Astrocyte (in vitro differentiated cells and primary cell): ENCODE data around the gene FAM53A.

Experiments used
- EZH2 ChIP-seq: IDR thresholded peaks from 2 replicates; pipeline ENCODE4 v1.6.1; 2012; ENCODE audit warnings: mild to moderate bottlenecking, low read length, inconsistent platforms; ENCODE audit not compliant: insufficient read depth
- TF ChIP-seq, protein P1 (sequence below): IDR thresholded peaks from 2 replicates; pipeline ENCODE4 v1.5.1; 2011; ENCODE audit warnings: low read depth, mild to moderate bottlenecking, inconsistent platforms, low read length, moderate library complexity; ENCODE audit not compliant: insufficient read depth

DNA sequence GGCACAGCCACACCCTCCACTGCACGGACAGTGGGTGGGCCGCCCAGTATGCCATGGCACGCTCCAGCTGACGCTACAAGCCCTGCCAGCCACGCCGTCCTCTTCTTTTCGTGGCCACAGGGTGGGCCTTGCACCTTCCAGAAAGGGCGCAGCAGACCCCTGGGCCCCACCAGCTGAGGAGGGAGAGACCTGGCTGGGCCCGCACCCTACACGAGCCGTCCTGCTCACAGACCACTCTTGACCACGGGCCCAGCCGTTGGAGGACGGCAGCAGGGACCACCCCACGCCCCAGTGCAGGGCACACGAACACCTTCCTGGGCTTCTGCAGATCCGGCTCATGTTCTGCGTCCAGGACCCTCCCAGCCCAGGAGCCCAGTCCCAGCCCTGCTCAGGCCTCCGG is 27.1 kb downstream of the FAM53A start:
- TF ChIP-seq, protein P1, sequence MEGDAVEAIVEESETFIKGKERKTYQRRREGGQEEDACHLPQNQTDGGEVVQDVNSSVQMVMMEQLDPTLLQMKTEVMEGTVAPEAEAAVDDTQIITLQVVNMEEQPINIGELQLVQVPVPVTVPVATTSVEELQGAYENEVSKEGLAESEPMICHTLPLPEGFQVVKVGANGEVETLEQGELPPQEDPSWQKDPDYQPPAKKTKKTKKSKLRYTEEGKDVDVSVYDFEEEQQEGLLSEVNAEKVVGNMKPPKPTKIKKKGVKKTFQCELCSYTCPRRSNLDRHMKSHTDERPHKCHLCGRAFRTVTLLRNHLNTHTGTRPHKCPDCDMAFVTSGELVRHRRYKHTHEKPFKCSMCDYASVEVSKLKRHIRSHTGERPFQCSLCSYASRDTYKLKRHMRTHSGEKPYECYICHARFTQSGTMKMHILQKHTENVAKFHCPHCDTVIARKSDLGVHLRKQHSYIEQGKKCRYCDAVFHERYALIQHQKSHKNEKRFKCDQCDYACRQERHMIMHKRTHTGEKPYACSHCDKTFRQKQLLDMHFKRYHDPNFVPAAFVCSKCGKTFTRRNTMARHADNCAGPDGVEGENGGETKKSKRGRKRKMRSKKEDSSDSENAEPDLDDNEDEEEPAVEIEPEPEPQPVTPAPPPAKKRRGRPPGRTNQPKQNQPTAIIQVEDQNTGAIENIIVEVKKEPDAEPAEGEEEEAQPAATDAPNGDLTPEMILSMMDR: no peak
- TF ChIP-seq EZH2: no peak
